Fibroblast of skin of left biceps (primary cell): ENCODE results near the gene NRAS.
A peak's percentile ranks its signal among the peaks of the same experiment; 100 is the strongest.

Source experiments
- DNase-seq, 2 experiments: peaks; one replicate each; pipeline ENCODE4 v3.0.0-alpha.2; 2013; ENCODE audit warnings: low read depth in 2 of 2

The NRAS gene

GRCh38 chr1:114728553-114728952, 12.0 kb upstream of the NRAS start:
- DNase-seq, result no peak

GRCh38 chr1:114725230-114725629, 8.7 kb upstream of the NRAS start:
- no peak for DNase-seq

DNA sequence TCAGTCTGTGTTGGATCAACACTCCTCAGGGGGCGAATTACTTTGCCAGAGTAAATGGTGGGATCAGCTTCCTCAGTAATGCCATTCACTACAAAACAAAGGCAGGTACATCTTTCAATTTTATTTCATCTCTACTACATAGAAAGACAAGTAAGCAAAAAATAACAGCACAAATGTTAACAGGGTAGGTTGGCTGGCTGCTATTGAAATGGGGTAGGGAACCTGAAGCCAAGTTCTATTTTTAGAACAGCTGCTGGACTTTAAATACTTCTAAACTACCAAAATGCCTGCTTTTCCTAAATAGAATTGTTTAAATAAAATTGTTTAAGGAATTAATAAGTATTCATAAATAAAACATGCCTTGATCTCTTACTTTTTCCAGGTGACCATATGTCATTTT, 7.3 kb upstream of the NRAS start:
- no peak for DNase-seq

DNA sequence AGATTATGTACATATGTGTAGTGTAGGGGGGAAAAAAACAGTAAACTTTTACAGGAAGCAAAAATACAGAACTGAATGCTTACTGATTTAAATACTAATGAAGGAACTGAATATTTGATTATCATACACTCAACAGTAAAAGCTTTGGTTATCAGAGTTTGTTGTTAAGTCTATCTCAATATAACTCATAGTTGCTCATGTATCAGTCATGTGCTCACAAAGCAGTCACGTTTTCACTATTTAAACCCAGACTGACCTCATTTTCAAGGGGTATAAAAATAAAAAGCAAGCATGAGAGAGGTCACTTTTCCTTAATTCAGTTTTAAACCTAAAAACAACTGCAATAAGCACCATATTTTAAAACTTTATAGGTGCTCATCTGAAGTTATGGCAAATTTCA, 6.9 kb upstream of the NRAS start:
- no peak for DNase-seq

GRCh38 chr1:114720492-114720891, 3.9 kb upstream of the NRAS start:
- no peak for DNase-seq

DNA sequence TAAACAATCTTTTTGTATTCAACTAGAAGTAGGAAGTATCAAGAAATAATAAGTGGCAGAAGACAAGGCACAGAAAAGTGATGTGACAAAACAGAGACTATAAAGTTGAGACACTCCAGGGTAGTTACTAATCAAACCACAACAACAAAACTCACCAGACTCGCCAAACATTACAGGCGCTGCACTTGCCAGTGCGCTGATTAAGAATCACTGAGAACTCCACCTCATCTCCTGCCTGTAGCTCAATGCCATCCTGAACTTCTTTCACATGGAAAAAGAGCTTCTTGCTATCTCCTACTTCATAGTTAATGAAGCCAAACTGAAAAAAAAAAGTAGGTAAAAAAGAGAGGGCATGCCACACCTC, 2.8 kb upstream of the NRAS start:
- DNase-seq, result no peak

GRCh38 chr1:114718661-114719423, 2.3 kb upstream of the NRAS start:
- DNase-seq, result no peak

- DNase-seq, result no peak
Measured at GRCh38 chr1:114715952-114716303, 643 bp downstream of the NRAS start.

DNA sequence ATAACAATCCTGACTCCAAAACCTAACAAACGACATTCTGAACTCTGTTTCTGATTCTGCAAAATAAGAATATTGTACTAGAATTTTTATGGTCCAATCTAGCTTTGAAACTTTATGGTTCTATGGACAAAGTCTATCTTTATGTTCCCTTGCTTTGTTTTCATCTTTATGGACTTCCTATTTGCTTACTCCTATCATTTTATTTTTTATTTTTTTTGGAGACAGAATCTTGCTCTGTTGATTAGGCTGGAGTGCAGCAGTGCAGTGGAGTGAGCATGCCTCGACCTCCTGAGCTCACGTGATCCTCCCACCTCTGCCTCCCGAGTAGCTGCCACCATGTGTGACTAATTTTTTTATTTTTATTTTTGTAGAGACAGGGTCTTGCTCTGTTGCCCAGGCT, 3.6 kb downstream of the NRAS start:
- DNase-seq, result no peak

- no peak for DNase-seq
Measured at GRCh38 chr1:114710360-114710759, 6.2 kb downstream of the NRAS start.

DNA sequence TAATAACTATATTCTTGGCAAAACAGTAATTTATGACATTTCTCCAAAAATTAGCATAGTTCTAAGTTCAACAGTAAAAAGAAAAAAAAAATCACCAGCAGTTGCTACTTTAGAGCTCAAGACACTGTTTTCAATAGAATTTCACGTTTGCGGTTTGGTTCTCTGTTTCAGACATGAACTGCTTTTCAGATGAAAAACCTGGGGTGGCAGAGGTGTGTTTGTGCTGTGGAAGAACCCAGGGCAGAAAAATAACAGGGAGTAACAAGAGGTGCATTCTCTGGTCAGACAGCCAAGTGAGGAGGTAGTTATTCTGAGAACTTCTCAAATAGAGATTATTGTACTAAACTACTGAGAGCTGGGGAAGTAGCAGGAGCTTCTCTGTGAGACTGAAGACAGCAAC, 9.0 kb downstream of the NRAS start:
- DNase-seq, result no peak

DNA sequence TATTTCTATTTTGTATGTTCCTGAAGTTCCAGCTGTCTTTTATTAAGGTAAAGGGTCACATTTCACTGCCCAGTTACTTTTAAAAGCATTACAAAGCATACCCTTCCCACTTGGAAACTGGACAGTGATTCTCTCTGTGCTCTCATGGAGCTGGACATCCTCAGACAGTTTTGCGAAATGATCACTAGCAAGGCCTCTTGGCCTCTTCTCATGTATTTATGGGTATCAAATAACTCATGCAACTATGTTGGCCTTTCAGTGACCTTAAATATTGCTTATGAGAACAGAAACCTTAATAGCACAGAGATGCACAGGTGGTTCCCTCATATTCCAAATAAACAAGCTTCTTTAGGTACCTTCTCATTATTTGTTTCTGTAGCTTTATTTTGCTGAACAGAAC, 13.3 kb downstream of the NRAS start:
- no peak for DNase-seq

DNA sequence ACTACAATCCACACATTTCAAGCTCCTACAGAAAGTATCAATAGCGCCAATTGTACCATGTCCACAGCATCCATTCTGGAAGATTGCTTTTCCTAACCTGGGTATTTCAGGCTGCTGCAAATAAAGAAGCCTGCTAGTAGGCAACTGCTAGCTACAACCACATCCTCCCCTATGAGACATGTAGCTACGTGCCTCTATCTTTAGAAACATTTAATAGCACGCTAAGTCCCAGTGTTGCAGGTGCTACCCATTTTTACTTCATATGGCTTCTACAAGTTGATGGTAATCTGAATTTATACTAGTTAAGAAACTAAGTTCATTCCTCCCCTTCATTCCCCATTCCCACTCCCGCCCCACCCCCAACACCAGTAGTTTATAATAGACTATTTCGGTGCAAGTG, 13.8 kb downstream of the NRAS start:
- no peak for DNase-seq

GRCh38 chr1:114701931-114702330, 14.6 kb downstream of the NRAS start:
- no peak for DNase-seq

- DNase-seq, result peak in 1 of 2 experiments; percentile 24
Measured at GRCh38 chr1:114700036-114700600, 16.5 kb downstream of the NRAS start.

- DNase-seq, result no peak
Measured at GRCh38 chr1:114696810-114697209, 19.8 kb downstream of the NRAS start.

DNA sequence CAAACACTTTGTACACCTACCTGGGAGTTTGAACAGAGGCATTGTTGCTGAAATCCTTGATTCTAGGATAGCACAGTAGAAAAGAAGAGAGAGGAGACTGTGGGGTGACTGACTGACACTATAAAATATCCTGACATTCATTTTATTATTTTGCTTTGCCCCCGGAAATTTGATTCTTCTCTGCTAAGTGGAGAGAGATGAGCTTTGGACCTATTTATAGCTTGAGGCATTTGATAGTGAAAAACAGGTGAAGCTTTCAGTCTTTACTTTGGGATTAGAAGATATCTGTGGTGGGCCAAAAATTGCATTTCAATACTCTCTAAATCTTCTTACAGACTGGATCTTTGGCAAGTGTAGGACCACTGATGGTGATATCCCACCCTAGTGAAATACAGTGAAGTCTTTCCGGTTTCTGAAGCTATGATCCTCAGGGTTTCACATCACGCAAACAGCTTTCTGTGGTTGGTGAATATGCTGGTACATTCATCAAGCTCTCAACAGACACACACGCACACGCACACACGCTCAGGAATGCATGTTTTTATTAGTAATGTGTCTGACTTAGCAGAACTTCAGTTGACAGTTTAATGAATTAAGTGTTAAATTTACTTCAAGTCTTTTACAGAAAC, 21.0 kb downstream of the NRAS start, which contains the start of gene AMPD1:
AMPD1 (minus strand) TSS at position 117 of the 629 bp plus-strand sequence; CDS start at position 42, 75 bp downstream.
- DNase-seq, result peak; percentile 41 to 59

DNA sequence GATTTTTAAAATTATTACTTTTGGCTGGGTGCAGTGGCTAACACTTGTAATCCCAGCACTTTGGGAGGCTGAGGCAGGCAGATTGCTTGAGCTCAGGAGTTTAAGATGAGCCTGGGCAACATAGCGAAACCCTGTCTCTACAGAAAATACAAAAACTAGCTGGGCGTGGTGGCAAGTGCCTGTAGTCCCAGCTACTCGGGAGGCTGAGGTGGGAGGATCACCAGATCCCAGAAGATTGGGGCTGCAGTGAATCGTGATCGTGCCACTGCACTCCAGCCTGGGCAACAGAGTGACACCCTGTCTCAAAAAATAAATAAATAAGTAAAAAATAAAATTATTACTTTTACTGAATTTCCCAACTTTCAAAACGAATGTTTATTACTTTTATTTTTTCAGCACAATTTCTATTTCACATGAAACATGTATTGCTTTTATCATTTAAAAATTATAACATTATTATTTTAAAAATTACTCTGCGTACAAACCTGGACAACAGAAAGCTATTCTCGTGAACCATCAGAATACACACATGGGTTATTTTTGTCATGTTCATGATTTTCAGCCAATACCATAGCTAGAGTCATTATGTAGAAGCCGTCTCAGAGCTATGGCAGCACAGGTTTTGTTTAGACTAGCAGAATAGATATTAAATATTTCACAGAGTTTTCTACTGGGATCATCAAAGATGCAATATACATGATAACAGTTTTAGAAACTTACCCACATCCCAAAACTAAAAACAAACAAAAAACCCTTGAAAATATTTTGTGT, 21.8 kb downstream of the NRAS start:
- no peak for DNase-seq

DNA sequence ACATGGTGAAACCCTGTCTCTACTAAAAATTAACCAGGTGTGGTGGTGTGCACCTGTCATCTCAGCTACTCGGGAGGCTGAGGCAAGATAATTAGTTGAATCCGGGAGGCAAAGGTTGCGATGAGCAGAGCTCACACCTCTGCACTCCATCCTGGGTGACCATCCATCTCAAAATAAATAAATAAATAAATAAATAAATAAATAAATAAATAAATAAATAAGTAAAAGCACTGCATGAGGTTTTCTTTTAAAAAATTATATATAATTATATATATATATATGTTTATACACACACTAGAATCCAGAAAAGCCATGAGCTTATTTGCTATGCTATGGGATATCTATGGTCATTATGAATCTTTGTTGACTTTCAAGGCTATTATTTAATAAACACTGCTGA, 23.6 kb downstream of the NRAS start:
- DNase-seq, result no peak

- no peak for DNase-seq
Measured at GRCh38 chr1:114691061-114691460, 25.5 kb downstream of the NRAS start.

DNA sequence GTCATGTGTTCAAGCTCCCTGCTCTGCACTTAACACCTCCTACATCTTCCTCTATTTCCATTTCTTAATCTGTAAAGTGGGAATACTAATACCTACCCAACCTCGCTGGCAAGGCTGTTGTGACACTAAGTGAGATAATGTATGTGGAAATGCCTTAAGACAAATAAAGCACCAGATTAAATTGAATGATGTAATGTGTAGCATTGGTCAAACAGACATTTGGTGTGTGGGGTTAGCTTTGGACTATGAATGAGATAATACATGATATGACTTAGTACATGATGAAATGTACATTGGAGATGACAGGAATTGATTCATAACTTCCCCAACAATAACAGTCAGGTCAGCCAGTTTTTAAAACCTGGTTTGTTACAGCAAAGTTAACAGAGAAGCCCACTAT, 26.4 kb downstream of the NRAS start:
- no peak for DNase-seq

DNA sequence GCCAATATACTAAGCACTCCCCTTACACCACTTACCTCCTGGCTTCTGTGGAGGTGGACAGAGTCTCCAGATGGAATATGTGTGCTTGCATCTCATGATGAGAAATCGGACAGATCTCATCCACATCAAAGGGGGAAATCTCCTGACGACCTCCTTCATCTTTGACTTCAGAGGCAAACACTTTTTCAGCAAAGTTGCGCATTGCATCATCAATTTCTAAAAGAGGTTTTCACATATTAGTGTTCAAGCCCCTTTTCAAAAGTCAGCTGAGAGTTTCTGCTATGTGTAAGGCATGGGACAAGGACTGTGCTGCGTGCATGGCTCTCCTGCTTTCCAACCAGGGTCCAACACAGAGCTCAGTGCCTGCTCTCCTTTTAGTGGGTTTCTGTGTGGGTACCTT, 28.0 kb downstream of the NRAS start:
- no peak for DNase-seq

GRCh38 chr1:114685851-114686250, 30.7 kb downstream of the NRAS start:
- DNase-seq, result no peak
